GM12865 (cell line): Measurements from ENCODE around the gene MTM1.
A peak's percentile ranks its signal among the peaks of the same experiment; 100 is the strongest.

Source experiments
- DNase-seq: peaks from one replicate; pipeline ENCODE4 v3.0.0; 2010; ENCODE audit warnings: low read depth
- H3K4me3 ChIP-seq: 2 replicates; pipeline ENCODE4 v1.5.1; 2011; ENCODE audit warnings: mild to moderate bottlenecking, low read depth, low read length, control low read depth
- CTCF ChIP-seq: IDR thresholded peaks from 2 replicates; pipeline ENCODE4 v1.5.1; 2011; ENCODE audit warnings: low read length, control low read depth, low read depth, inconsistent platforms; ENCODE audit not compliant: insufficient read depth; ENCODE audit errors: missing control alignments

Gene MTM1

GRCh38 chrX:150543230-150544155 lies 24.9 kb upstream of the MTM1 start:
- peak; percentile 62 for DNase-seq
- no peak for TF ChIP-seq CTCF
- no peak overlapping the region for H3K4me3 ChIP-seq

GRCh38 chrX:150544222-150544787 lies 24.1 kb upstream of the MTM1 start:
- peak; percentile 29 for DNase-seq
- peak; percentile 11 for TF ChIP-seq CTCF
- H3K4me3 ChIP-seq, result no peak overlapping the region

GRCh38 chrX:150544835-150545770 lies 23.3 kb upstream of the MTM1 start:
- no peak for DNase-seq
- no peak overlapping the region for H3K4me3 ChIP-seq
- no peak for TF ChIP-seq CTCF

GRCh38 chrX:150546711-150547153 lies 21.7 kb upstream of the MTM1 start:
- H3K4me3 ChIP-seq, result no peak overlapping the region
- DNase-seq, result no peak

GRCh38 chrX:150547375-150548115 lies 20.9 kb upstream of the MTM1 start:
- peak overlapping the region; percentile 64 for H3K4me3 ChIP-seq
- no peak for TF ChIP-seq CTCF
- DNase-seq, result peak; percentile 72

More at GRCh38 chrX:150546711-150547153, 21.7 kb upstream of the MTM1 start:
- TF ChIP-seq CTCF, result no peak

- DNase-seq, result no peak
- peak overlapping the region; percentile 64; the same call in 1 of the 2 replicates for H3K4me3 ChIP-seq
- no peak for TF ChIP-seq CTCF
Observed at GRCh38 chrX:150548251-150548650, 20.2 kb upstream of the MTM1 start.
